SH-SY5Y (cell line): Measurements from ENCODE around the gene PEX14.

ENCODE experiments used
- GATA2 ChIP-seq: IDR thresholded peaks from 2 replicates; pipeline ENCODE4 v1.6.1; 2011; ENCODE audit warnings: mild to moderate bottlenecking, low read depth, low read length
- GATA3 ChIP-seq: IDR thresholded peaks from 2 replicates; pipeline ENCODE4 v1.6.1; 2011; ENCODE audit warnings: low read depth, mild to moderate bottlenecking, low read length, moderate library complexity

GRCh38 chr1:10516925-10517676, 42.4 kb downstream of the PEX14 start:
- TF ChIP-seq GATA2 (no peak), GATA3 (no peak)
